Left hindlimb (tissue), 1 donor: ENCODE results near the gene CDK17.
"Not testable (repeated sequence)": the region's sequence is repeated elsewhere in the genome, so short reads cannot be mapped to it uniquely, and the experiment has no call there.

Source experiments
- DNase-seq: peaks from one replicate; pipeline ENCODE4 v3.0.0-alpha.2; 2018

The CDK17 gene

GRCh38 chr12:96383991-96384390 lies 16.2 kb downstream of the CDK17 start:
- DNase-seq: no peak

- no peak for DNase-seq
Observed at GRCh38 chr12:96383371-96383770, 16.9 kb downstream of the CDK17 start.

GRCh38 chr12:96379743-96380142 lies 20.5 kb downstream of the CDK17 start:
- DNase-seq: not testable (repeated sequence)

- no peak for DNase-seq
Observed at GRCh38 chr12:96378319-96378718, 21.9 kb downstream of the CDK17 start.

GRCh38 chr12:96376865-96377264 lies 23.4 kb downstream of the CDK17 start:
- DNase-seq: no peak

- no peak for DNase-seq
Observed at GRCh38 chr12:96375841-96376604, 24.2 kb downstream of the CDK17 start.

- DNase-seq: no peak
Observed at GRCh38 chr12:96375170-96375569, 25.1 kb downstream of the CDK17 start.

- DNase-seq: no peak
Observed at GRCh38 chr12:96371790-96372699, 28.2 kb downstream of the CDK17 start.

GRCh38 chr12:96371138-96371789 lies 29.0 kb downstream of the CDK17 start:
- no peak for DNase-seq

GRCh38 chr12:96368687-96369086 lies 31.6 kb downstream of the CDK17 start:
- DNase-seq: no peak

GRCh38 chr12:96368233-96368632 lies 32.0 kb downstream of the CDK17 start:
- no peak for DNase-seq

- DNase-seq: no peak
Observed at GRCh38 chr12:96366381-96366654, 33.9 kb downstream of the CDK17 start.

GRCh38 chr12:96365604-96366380 lies 34.4 kb downstream of the CDK17 start:
- DNase-seq: no peak

GRCh38 chr12:96364092-96364700 lies 36.0 kb downstream of the CDK17 start:
- no peak for DNase-seq

GRCh38 chr12:96361074-96361473 lies 39.2 kb downstream of the CDK17 start:
- DNase-seq: no peak

GRCh38 chr12:96360550-96360949 lies 39.7 kb downstream of the CDK17 start:
- no peak for DNase-seq

- no peak for DNase-seq
Observed at GRCh38 chr12:96359328-96359727, 40.9 kb downstream of the CDK17 start.

- DNase-seq: no peak
Observed at GRCh38 chr12:96356831-96357230, 43.4 kb downstream of the CDK17 start.

- no peak for DNase-seq
Observed at GRCh38 chr12:96354844-96355534, 45.2 kb downstream of the CDK17 start.

GRCh38 chr12:96354326-96354725 lies 45.9 kb downstream of the CDK17 start:
- no peak for DNase-seq

GRCh38 chr12:96352161-96352835 lies 47.9 kb downstream of the CDK17 start:
- DNase-seq: no peak
